Parathyroid adenoma (tissue), 2 donors: ENCODE results near the gene PIK3R1.

Experiments used
- H2AFZ ChIP-seq: fragments of 300-600 bp; sonication (generic); one replicate; pipeline ENCODE4 v1.7.0; 2017; ENCODE audit warnings: antibody characterized with exemption, mild to moderate bottlenecking
- H3K27ac ChIP-seq: fragments of 300-600 bp; sonication (generic); one replicate; pipeline ENCODE4 v1.7.0; 2017
- H3K27me3 ChIP-seq: fragments of 300-600 bp; sonication (generic); one replicate; pipeline ENCODE4 v1.7.0; 2017; ENCODE audit warnings: low read length; ENCODE audit not compliant: control insufficient read depth, insufficient read depth
- H3K36me3 ChIP-seq: fragments of 300-600 bp; sonication (generic); one replicate; pipeline ENCODE4 v1.7.0; 2017; ENCODE audit warnings: low read length; ENCODE audit not compliant: control insufficient read depth, insufficient read depth
- H3K4me1 ChIP-seq: fragments of 300-600 bp; sonication (generic); one replicate; pipeline ENCODE4 v1.7.0; 2017; ENCODE audit warnings: control low read depth
- H3K4me2 ChIP-seq: fragments of 300-600 bp; sonication (generic); one replicate; pipeline ENCODE4 v1.7.0; 2017; ENCODE audit warnings: low read length
- H3K4me3 ChIP-seq: fragments of 300-600 bp; sonication (generic); one replicate; pipeline ENCODE4 v1.7.0; 2017; ENCODE audit warnings: low read depth, low read length
- H3K79me2 ChIP-seq: fragments of 300-600 bp; sonication (generic); one replicate; pipeline ENCODE4 v1.7.0; 2017; ENCODE audit warnings: control low read depth
- H3K9ac ChIP-seq: fragments of 300-600 bp; sonication (generic); one replicate; pipeline ENCODE4 v1.7.0; 2017; ENCODE audit warnings: mild to moderate bottlenecking
- H3K9me3 ChIP-seq: fragments of 300-600 bp; sonication (generic); one replicate; pipeline ENCODE4 v1.7.0; 2017; ENCODE audit warnings: low read length; ENCODE audit not compliant: control insufficient read depth
- CTCF ChIP-seq: fragments of 300-600 bp; sonication (generic); IDR thresholded peaks from one replicate; pipeline ENCODE4 v1.7.0; 2017; ENCODE audit warnings: antibody characterized with exemption, mild to moderate bottlenecking
- donor health status: primary hyperparathyroidism.

PIK3R1 gene

GRCh38 chr5:68332556-68332955, 117.0 kb downstream of the PIK3R1 start:
- no peak overlapping the region for H3K4me3 ChIP-seq
- H3K4me1 ChIP-seq, result no peaks in the 10 kb centered on the region
- H3K79me2 ChIP-seq, result no peaks in the 10 kb centered on the region
- no peak overlapping the region for H2AFZ ChIP-seq
- no peaks in the 10 kb centered on the region for H3K9me3 ChIP-seq
- H3K36me3 ChIP-seq, result no peaks in the 10 kb centered on the region
- no peak overlapping the region for H3K9ac ChIP-seq
- H3K27me3 ChIP-seq, result no peaks in the 10 kb centered on the region
- H3K27ac ChIP-seq, result no peak overlapping the region
- no peak overlapping the region for H3K4me2 ChIP-seq
- no peak for TF ChIP-seq CTCF

- no peak for TF ChIP-seq CTCF
- Histone ChIP-seq H3K27me3 (no peaks in the 10 kb centered on the region), H2AFZ (no peak overlapping the region), H3K27ac (no peak overlapping the region), H3K4me2 (no peak overlapping the region), H3K36me3 (no peaks in the 10 kb centered on the region), H3K79me2 (no peaks in the 10 kb centered on the region), H3K9me3 (no peaks in the 10 kb centered on the region), H3K9ac (no peak overlapping the region), H3K4me1 (no peaks in the 10 kb centered on the region), H3K4me3 (no peak overlapping the region)
These were observed 118.3 kb downstream of the PIK3R1 start for GRCh38 chr5:68333649-68334552.

- Histone ChIP-seq H3K27ac (no peak overlapping the region), H3K9ac (no peak overlapping the region), H3K4me1 (no peaks in the 10 kb centered on the region), H3K79me2 (no peaks in the 10 kb centered on the region), H3K9me3 (no peaks in the 10 kb centered on the region), H2AFZ (no peak overlapping the region), H3K4me3 (no peak overlapping the region), H3K4me2 (no peak overlapping the region), H3K36me3 (no peaks in the 10 kb centered on the region), H3K27me3 (no peaks in the 10 kb centered on the region)
- no peak for TF ChIP-seq CTCF
These were observed 119.0 kb downstream of the PIK3R1 start for GRCh38 chr5:68334553-68334886.

- Histone ChIP-seq H3K36me3 (no peaks in the 10 kb centered on the region), H3K4me1 (no peaks in the 10 kb centered on the region), H3K27me3 (no peaks in the 10 kb centered on the region), H3K79me2 (no peaks in the 10 kb centered on the region), H3K9me3 (no peaks in the 10 kb centered on the region), H3K4me3 (no peak overlapping the region), H3K27ac (no peak overlapping the region), H3K4me2 (no peak overlapping the region), H3K9ac (no peak overlapping the region), H2AFZ (no peak overlapping the region)
- TF ChIP-seq CTCF, result no peak
These were observed 119.5 kb downstream of the PIK3R1 start for GRCh38 chr5:68335075-68335474.

GRCh38 chr5:68336200-68336599, 120.6 kb downstream of the PIK3R1 start:
- H3K27me3 ChIP-seq, result no peaks in the 10 kb centered on the region
- H3K9ac ChIP-seq, result no peak overlapping the region
- H3K4me2 ChIP-seq, result no peak overlapping the region
- H3K4me1 ChIP-seq, result peaks cover 3% of the 10 kb centered on the region
- no peaks in the 10 kb centered on the region for H3K36me3 ChIP-seq
- no peak for TF ChIP-seq CTCF
- no peaks in the 10 kb centered on the region for H3K9me3 ChIP-seq
- no peaks in the 10 kb centered on the region for H3K79me2 ChIP-seq
- no peak overlapping the region for H3K4me3 ChIP-seq
- no peak overlapping the region for H3K27ac ChIP-seq
- H2AFZ ChIP-seq, result no peak overlapping the region
